AG09309 (cell line): ENCODE data around the gene EDDM3A.
"Not testable (repeated sequence)": the region's sequence is repeated elsewhere in the genome, so short reads cannot be mapped to it uniquely, and the experiment has no call there.

ENCODE experiments used
- DNase-seq: peaks from one replicate; pipeline ENCODE4 v3.0.0-alpha.2; 2010; ENCODE audit warnings: low read depth
- H3K4me3 ChIP-seq: 2 replicates; pipeline ENCODE4 v1.5.1; 2011; ENCODE audit warnings: mild to moderate bottlenecking, low read depth, low read length, moderate library complexity; ENCODE audit not compliant: control insufficient read depth
- CTCF ChIP-seq: IDR thresholded peaks from 2 replicates; pipeline ENCODE4 v1.5.1; 2011; ENCODE audit warnings: mild to moderate bottlenecking, low read depth, low read length, inconsistent platforms; ENCODE audit not compliant: insufficient read depth, control insufficient read depth; ENCODE audit errors: missing control alignments

The EDDM3A gene

GRCh38 chr14:20745571-20746358, at the start of gene EDDM3A:
Gene EDDM3A, plus strand, starts transcription at chr14:20745887. Its CDS starts 1,694 bp downstream, at chr14:20747581.
- no peak for DNase-seq
- no peak within 1 kb of the TSS for H3K4me3 ChIP-seq
- no peak for TF ChIP-seq CTCF

GRCh38 chr14:20696764-20697163, 48.9 kb upstream of the EDDM3A start:
- no peak overlapping the region for H3K4me3 ChIP-seq
- no peak for TF ChIP-seq CTCF
- no peak for DNase-seq

- DNase-seq: no peak
- TF ChIP-seq CTCF: peak; percentile 73
- no peak overlapping the region for H3K4me3 ChIP-seq
These were observed 48.2 kb upstream of the EDDM3A start for GRCh38 chr14:20697273-20698017.

- DNase-seq: no peak
- no peak for TF ChIP-seq CTCF
- H3K4me3 ChIP-seq: no peak overlapping the region
These were observed 47.7 kb upstream of the EDDM3A start for GRCh38 chr14:20698018-20698329.

GRCh38 chr14:20698934-20699333, 46.8 kb upstream of the EDDM3A start:
- no peak for TF ChIP-seq CTCF
- no peak for DNase-seq
- H3K4me3 ChIP-seq: no peak overlapping the region

GRCh38 chr14:20699931-20700330, 45.8 kb upstream of the EDDM3A start:
- no peak for TF ChIP-seq CTCF
- no peak for DNase-seq

GRCh38 chr14:20700965-20701364, 44.7 kb upstream of the EDDM3A start:
- DNase-seq, H3K4me3 ChIP-seq: not testable (repeated sequence)

More at GRCh38 chr14:20699931-20700330, 45.8 kb upstream of the EDDM3A start:
- no peak overlapping the region for H3K4me3 ChIP-seq
